Measurements from ENCODE around the gene ADCY3.
A peak's percentile ranks its signal among the peaks of the same experiment; 100 is the strongest.

The ADCY3 gene

GRCh38 chr2:24874035-24874434 is 46.0 kb downstream of the ADCY3 start:
- no peak for DNase-seq (ENCODE audit: low read depth)

GRCh38 chr2:24873619-24874018 is 46.4 kb downstream of the ADCY3 start:
- no peak for DNase-seq (ENCODE audit: low read depth)

DNA sequence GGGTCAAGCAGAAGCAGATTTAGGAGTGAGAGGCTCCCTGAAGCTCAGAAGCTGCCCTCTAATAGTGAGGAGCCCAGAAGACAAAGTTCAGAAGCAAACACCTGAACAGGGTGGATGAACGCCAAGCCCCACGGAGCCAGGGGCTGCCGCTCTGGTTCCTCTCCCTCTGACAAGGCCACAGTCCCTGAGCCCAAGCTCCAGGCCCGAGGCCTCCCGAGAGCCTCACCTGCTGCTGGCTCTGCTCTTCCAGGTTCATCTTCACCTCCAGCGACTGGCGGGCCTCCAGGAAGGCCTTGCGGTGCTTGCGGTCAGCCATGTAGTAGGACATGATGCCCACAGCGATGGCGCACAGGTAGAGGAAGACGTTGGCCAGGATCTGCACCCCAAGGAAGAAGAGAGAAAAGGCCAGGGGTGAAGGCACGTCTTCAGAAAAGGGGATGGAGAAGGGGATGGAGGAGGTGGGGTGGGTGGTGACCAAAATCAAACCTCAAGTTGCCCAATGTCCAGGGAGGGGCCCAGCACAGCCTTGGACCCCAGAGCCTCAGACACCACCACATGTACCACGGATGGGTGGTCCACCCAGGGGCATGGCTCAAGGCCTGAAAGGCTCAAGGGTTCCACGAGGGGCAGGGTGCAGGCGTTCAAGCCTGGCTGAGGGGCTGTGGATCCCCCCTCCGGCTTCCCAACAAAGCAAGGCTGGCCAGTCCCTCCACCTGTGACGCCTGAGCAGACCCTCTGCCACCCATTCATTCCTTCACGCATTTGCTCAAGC is 47.5 kb downstream of the ADCY3 start:
- DNase-seq (ENCODE audit: low read depth): no peak

DNA sequence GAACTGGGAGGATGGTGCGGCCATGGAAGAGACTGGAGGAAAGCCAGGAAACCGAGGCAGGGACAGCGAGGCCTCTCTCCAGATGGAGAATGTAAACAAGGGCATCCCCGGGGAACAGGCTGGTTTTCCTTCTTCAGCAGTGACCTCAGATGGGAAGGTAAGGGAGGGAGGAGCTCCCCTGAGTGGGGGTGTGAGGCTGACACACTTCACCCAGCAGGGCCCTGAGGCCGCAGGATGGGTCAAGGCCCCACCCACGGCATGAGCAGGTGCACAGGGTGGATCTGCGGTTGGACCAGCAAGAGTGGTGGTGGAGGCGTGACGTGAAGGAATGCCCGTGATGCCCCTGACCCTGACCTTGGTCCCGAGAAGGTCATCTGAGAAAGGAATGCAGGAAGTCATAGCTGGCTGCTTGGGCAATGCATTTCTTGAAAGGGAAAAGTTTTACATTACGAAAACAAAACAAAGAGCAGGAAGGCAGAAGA is 48.1 kb downstream of the ADCY3 start:
- DNase-seq (ENCODE audit: low read depth): no peak

- DNase-seq (ENCODE audit: low read depth): no peak
These were observed 48.9 kb downstream of the ADCY3 start for GRCh38 chr2:24870891-24871705.

DNA sequence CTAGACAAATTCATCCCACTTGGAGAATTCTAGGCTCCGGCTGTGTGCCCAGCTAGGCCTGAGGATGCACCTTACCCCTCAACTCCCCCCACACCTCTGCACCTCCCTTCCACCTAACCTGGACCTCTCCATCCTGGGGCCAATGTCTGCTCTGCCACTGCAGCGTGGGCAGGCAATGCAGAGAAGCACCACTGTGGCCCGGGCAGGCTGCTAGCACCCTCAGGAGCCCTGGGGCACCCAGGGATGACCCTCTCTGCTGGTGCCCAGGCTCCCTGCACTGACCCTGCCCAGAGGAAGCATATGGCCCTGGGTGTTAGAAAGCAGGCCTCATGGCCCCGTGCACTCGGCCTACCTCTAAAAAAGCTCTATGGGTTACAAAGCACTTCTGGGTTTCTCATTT is 49.6 kb downstream of the ADCY3 start:
- no peak for DNase-seq (ENCODE audit: low read depth)

- DNase-seq (ENCODE audit: low read depth): no peak
These were observed 53.1 kb downstream of the ADCY3 start for GRCh38 chr2:24866946-24867345.

- DNase-seq (ENCODE audit: low read depth): no peak
These were observed 56.4 kb downstream of the ADCY3 start for GRCh38 chr2:24863641-24864040.

GRCh38 chr2:24861500-24861899 is 58.5 kb downstream of the ADCY3 start:
- no peak for DNase-seq (ENCODE audit: low read depth)

DNA sequence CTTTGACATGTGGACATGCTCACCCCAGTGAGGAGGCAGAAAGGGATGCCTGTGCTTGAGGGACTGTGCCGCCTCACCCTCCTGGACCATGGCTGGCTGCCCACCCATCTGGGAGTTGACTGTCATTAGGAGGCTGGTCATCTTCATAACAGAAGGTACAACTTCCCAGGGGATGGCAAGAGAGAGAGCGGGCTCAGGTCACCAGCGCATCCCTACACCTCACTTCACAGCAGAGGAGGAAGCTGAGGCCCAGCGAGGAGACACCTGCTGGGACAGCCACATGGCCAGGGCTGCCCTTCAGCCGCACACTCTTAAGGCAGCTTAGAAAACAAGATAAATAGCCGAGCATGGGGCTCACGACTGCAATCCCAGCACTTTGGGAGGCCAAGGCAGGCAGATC is 59.4 kb downstream of the ADCY3 start:
- no peak for DNase-seq (ENCODE audit: low read depth)

DNA sequence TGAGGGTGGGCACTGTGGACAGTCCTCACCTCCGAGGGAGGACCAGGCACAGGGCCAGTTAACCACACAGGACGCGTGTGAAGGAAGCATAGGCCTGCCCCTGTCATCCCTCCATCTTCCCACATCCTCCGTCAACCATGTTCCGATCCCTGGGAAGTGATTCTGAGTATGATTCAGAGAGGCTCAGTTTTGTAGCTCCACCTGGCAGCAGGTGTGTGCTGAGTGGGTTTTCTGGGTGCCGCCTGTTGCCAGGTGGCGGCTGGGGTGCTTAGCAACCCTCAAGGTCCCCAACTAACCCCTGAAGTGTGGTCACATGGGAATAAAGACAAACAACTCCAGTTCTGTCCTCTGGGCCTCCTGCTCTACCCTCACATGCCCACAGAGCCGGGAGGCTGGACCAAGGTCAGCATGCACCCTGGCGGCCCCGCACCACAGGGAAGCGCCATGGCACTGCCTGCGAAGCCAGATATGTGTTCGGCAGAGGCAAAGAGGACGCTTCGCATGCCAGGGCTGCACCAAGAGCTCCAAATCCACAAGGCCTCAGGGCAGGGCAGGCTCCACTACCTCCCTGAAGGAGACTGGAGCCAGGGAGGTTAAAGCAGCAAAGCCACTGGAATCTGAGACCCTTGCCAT is 60.0 kb downstream of the ADCY3 start:
- no peak for DNase-seq (ENCODE audit: low read depth)

- no peak for DNase-seq (ENCODE audit: low read depth)
These were observed 61.0 kb downstream of the ADCY3 start for GRCh38 chr2:24858996-24859395.

DNA sequence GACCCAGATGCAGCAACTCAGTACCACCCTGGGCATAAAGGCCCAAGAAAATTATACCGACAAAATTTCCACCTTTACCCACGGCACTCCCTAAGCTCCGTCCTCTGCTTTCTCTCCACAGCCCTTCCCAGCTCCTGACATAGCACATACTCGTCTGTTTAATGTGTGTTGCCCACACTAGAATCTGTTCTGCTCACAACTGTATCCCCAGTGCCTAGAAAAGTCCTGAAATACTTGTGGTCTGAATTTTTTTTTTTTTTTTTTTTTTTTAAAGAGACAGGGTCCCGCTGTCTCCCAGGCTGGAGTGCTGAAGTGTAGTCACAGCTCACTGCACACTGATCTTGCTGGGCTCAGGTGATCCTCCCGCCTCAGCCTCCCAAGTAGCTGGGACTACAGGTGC is 62.3 kb downstream of the ADCY3 start:
- no peak for DNase-seq (ENCODE audit: low read depth)

GRCh38 chr2:24856791-24857211 is 63.2 kb downstream of the ADCY3 start:
- DNase-seq (ENCODE audit: low read depth): no peak

DNA sequence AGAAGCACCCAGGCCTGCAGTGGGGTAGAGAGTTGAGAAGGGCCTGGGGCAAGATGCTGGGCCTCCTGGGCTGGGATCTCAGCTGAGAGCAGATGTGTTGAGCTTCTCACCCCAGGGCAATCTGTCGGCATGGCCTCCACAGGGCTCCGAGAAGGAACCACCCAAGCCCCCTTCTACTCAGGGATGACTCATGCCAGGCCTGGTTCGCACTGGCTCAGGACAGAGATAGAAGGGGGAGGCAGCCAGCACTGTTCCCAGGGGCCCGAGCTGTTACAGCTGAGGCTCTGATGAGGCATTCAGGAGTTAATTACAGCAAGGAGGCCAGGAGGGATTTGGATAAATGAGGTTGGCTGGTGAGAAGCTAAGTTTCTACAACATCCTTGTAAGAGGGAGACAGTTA is 64.3 kb downstream of the ADCY3 start:
- DNase-seq (ENCODE audit: low read depth): peak; percentile 23

- no peak for DNase-seq (ENCODE audit: low read depth)
These were observed 64.9 kb downstream of the ADCY3 start for GRCh38 chr2:24855022-24855622.

- DNase-seq (ENCODE audit: low read depth): no peak
These were observed 66.0 kb downstream of the ADCY3 start for GRCh38 chr2:24853996-24854395.

DNA sequence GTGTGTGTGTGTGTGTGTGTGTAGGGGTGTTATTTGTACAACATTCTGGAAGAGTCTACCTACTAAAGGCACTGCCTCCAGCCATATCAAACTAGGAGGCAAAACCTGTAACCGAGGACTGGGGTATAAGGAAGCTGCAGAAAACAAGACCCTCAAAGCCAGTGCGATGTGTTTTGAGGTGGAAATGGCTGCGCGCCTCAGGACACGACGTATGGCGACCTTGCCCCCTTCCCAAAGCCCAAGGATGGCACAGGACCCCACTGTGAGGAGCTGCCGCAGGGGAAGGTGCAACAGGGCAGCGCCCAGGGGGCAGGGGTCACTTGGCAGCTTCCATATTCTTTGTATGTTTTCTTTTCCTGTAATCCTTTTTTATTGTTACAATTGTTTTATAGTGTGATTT is 67.0 kb downstream of the ADCY3 start:
- no peak for DNase-seq (ENCODE audit: low read depth)

- no peak for DNase-seq (ENCODE audit: low read depth)
These were observed 67.5 kb downstream of the ADCY3 start for GRCh38 chr2:24852431-24853020.

GRCh38 chr2:24852026-24852425 is 68.0 kb downstream of the ADCY3 start:
- no peak for DNase-seq (ENCODE audit: low read depth)

- no peak for DNase-seq (ENCODE audit: low read depth)
These were observed 69.1 kb downstream of the ADCY3 start for GRCh38 chr2:24850944-24851343.

DNA sequence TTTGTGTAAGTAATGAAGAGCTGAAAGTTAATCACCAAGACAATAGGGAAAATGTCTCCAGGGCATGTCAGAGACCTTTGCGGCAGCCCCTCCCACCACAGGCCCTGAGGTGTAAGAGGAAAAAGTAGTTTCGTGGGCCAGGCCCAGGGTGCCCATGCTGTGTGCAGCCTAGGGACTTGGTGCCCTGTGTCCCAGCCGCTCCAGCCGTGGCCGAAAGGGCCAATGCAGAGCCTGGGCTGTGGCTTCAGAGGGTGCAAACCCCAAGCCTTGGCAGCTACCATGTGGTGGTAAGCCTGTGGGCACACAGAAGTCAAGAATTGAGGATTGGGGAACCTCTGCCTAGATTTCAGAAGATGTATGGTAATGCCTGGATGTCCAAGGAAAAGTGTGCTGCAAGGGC is 74.3 kb downstream of the ADCY3 start:
- no peak for DNase-seq (ENCODE audit: low read depth)

All from GM04503 (cell line).